SK-N-SH (cell line): ENCODE measurements around the gene RBBP8NL.

ENCODE experiments used
- EP300 ChIP-seq, 2 experiments: IDR thresholded peaks; 2 replicates each; pipeline versions ENCODE4 v1.4.0 to v1.6.1; 2012; ENCODE audit warnings: borderline replicate concordance in 1 of 2, low read depth in 1 of 2, low read length in 1 of 2
- NFIC ChIP-seq: IDR thresholded peaks from 2 replicates; pipeline ENCODE4 v1.4.0; 2012; ENCODE audit warnings: borderline replicate concordance
- NRF1 ChIP-seq: IDR thresholded peaks from 2 replicates; pipeline ENCODE4 v1.6.1; 2012; ENCODE audit warnings: low read depth, mild to moderate bottlenecking, low read length
- RAD21 ChIP-seq: IDR thresholded peaks from 2 replicates; pipeline ENCODE4 v1.6.1; 2012; ENCODE audit warnings: mild to moderate bottlenecking, low read length
- SIN3A ChIP-seq: IDR thresholded peaks from 2 replicates; pipeline ENCODE4 v1.6.1; 2012; ENCODE audit warnings: low read depth, mild to moderate bottlenecking, low read length, moderate library complexity, borderline replicate concordance
- TAF1 ChIP-seq: IDR thresholded peaks from 2 replicates; pipeline ENCODE4 v1.6.1; 2012; ENCODE audit warnings: low read depth, mild to moderate bottlenecking, low read length, moderate library complexity, borderline replicate concordance
- TEAD4 ChIP-seq: IDR thresholded peaks from 2 replicates; pipeline ENCODE4 v1.4.0; 2012; ENCODE audit warnings: mild to moderate bottlenecking, borderline replicate concordance; ENCODE audit not compliant: insufficient read depth
- ZBTB33 ChIP-seq: IDR thresholded peaks from 2 replicates; pipeline ENCODE4 v1.4.0; 2012; ENCODE audit warnings: low read depth, borderline replicate concordance
- TF ChIP-seq, protein P1 (sequence below): fragments of 200-600 bp; sonication (generic); IDR thresholded peaks from 2 replicates; pipeline ENCODE4 v1.6.1; 2017; ENCODE audit warnings: antibody characterized with exemption, mild to moderate bottlenecking, moderate library complexity

GRCh38 chr20:62400541-62400940 lies 26.8 kb downstream of the RBBP8NL start:
- TF ChIP-seq, protein P1, sequence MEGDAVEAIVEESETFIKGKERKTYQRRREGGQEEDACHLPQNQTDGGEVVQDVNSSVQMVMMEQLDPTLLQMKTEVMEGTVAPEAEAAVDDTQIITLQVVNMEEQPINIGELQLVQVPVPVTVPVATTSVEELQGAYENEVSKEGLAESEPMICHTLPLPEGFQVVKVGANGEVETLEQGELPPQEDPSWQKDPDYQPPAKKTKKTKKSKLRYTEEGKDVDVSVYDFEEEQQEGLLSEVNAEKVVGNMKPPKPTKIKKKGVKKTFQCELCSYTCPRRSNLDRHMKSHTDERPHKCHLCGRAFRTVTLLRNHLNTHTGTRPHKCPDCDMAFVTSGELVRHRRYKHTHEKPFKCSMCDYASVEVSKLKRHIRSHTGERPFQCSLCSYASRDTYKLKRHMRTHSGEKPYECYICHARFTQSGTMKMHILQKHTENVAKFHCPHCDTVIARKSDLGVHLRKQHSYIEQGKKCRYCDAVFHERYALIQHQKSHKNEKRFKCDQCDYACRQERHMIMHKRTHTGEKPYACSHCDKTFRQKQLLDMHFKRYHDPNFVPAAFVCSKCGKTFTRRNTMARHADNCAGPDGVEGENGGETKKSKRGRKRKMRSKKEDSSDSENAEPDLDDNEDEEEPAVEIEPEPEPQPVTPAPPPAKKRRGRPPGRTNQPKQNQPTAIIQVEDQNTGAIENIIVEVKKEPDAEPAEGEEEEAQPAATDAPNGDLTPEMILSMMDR = no peak
- TF ChIP-seq TEAD4 (no peak), NRF1 (no peak), TAF1 (no peak), RAD21 (no peak), EP300 (IDR thresholded peaks at IDR 0.05; ENCODE audit: borderline replicate concordance in 1 of 2, low read depth in 1 of 2, low read length in 1 of 2) (no peak), NFIC (no peak), ZBTB33 (no peak), SIN3A (no peak)
